Stimulated activated CD8-positive, alpha-beta memory T cell treated with anti-CD3 and anti-CD28 coated beads, Interleukin-7, amount 100 ng/mL, for 24 hours (primary cell): Measurements from ENCODE around the gene ST6GALNAC3.
"Not testable (repeated sequence)": the region's sequence is repeated elsewhere in the genome, so short reads cannot be mapped to it uniquely, and the experiment has no call there.

ENCODE experiments used
- DNase-seq: peaks from one replicate; pipeline ENCODE4 v3.0.0-alpha.2; 2020; ENCODE audit warnings: low read depth

The ST6GALNAC3 gene

DNA sequence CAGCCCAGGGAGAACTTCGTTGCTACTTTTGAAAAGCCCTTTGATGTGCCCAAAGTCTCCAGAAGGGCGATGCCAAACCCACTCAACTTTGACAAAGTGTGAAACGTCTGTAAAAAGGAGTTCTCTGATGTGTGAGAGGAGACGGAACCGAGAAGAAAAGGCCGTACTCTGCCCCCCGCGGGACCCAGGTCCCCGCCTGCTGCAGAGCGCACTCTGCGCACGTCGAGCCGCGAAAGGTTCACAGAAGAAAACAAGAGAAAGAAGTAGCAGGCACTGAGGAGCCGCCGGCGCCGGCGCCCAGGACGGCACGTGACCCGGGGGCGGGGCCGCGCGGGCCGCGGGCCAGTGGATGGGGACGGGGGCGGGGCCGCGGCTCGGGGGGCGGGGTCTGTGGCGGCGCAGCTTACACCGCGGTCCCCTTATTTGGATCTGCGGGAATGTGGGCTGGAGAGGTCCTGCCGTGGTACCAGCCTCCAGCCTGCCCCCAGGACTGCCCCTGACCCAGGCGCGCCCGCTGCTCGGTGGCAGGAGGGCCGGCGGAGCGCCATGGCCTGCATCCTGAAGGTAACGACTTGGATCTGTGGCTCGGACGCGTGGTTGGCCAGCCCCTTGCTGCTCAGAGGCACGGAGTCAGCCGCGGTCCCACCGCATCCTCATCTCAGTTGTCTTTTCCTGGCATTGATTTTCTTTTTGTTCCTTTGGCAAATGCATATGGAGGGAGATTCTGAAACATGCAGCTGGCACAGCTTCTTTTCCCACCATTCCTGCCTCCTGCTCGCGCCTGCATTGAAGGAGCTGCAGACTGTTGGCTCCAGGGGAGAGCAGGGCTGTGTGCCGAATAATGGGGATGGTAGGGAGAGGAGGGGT is at the start of gene ST6GALNAC3:
Gene ST6GALNAC3, plus strand, starts transcription at position 426 of the 867 bp plus-strand sequence.
- peak; percentile 41 for DNase-seq

DNA sequence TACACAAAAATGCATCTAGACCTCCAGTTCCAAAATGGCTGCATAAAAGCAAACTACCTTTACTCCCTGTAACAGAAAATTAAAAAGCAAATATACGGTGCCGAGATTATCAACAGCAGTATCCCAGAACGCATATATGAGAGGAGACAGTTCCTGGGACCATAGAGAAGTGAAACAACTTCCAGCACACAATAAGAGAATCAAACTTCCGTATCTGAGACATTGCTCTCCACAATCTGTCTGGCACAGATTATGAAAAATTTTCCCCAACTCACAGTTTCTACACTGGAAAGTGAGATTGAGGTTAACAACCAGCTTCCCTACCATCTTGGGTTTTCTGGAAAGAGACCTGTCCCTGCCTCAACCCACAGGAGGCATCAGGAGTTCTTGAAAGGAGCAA is 47.2 kb upstream of the ST6GALNAC3 start:
- DNase-seq, result no peak

DNA sequence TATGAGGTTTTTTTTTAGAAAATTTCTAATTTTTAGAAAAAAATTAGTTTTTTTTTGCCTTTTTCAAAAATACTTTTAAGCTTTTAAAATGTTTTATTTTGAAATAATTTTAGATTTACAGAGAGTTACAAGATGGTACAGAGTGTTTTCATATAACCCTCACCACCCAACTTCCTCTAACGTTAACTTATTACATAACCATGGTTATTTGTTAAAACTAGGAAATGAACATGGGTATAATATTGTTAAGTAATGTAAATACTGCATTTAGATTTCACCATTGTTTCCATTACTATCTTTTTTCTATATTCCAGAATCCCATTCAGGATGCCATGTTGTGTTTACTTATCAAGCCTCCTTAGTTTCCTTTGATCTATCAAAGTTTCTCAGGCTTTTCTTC is 45.2 kb upstream of the ST6GALNAC3 start:
- no peak for DNase-seq

DNA sequence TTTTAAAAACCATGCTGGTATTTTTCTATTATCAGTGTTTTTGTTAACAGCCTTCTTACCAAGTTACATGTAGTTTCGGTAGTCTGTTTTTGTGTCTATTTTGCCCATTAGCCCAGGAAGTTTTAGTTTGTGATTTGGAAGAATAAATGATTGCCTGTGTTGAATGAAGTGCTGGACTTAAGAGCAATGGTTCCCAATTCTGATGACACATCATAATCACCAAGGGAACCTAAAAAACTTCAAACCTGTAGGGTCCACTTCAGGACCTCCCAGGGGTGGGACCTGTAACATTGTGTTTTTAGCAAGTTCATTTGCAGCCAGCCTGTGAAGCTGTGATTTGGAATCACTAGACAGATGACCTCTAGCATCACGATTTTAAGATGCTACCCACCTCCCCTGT is 43.0 kb upstream of the ST6GALNAC3 start:
- DNase-seq, result no peak

DNA sequence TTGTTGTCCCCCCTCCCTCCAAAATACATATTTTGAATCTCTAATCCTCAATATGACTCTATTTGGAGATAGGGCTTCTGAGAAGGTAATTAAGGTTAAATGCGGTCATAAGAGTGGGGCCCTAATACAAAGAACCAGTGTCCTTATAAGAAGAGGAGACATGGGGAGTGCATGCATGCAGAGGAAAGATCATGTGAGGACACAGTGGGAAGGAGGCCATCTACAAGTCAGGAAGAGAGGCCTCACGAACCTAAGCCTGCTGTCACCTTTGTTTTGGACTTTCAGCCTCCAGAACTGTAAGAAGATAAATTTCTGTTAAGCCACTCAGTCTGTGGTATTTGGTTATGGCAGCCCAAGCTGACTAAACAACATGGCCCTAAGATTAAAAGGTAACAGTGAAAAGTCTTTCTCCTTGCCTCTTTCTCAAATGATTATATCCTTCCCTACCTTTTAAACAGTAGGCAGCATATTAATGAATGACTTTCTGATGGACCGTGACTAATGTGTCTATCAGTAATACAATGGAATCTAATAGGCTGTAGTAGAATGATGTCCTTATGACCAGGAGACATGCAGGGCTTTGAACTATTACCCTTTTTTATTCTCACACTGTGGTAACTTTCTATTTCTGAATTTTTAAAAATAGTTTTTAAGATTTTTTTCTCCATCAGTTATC is 40.6 kb upstream of the ST6GALNAC3 start:
- no peak for DNase-seq

DNA sequence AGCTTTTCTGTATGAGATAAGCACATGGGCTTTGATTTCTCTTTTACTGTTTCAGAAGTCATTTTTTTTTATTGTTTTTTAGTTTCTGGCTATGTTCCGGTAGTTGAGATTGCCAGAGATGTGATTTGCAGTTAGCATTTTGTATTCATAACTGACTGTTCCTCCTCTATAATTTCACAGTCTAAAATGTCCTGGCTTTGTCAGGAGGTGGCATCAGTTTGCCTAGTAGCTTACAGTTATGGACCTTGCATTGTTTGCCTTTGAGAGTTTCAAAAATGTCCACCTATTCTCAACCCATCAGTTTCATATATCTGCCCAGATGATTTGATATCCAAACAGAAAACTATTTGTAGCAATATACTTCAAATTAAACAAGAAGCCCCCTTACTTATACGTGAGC is 39.5 kb upstream of the ST6GALNAC3 start:
- no peak for DNase-seq

DNA sequence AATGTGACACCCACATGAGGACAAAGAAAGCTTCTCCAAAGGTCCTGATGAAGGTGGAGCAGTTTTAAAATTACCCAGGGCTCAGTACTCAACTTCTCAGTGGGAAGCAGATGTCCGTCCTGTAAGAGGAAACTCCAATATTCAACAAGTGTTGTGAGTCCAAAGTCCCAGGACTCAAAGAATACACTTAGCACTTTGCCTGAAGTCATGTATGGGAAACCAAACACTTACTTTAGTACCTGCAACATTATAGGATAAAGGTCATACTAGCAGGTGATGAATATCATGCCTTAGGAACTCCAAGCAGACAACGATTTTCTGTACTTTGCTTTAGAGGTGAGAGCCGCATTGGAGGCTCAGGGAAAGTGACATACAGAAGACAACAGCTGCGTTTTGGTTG is 37.2 kb upstream of the ST6GALNAC3 start:
- DNase-seq, result no peak

DNA sequence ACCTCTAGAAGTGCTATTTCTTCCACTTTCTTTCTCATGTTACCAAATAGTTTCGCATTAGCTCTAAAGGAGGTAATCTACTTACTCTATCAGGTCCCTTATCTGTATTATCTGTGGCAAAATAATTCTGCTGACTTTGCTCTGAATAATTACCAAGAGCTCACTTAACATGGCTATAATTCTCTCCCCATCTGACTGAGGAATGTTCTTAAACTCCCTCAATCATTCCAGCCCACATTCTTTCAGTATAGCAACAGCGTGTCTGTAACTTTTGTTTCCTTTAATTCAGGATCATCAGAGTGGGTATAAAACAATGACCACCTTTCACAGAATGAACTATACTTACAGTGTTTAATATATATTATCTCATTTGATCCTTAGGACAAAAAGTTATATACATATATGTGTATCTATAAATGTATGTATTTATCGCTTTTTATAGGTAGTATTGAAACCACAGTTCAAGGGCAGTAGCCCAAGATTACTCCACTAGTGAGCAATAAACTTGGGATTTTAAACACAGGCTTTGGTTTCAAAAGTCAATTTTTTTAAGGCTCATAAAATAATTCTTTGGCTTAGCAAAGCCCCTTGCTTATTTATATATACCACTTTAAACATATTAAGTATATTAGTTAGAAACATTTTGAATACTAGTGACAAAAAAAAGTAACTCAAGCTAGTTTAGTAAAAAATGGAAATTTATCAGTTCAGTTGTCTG is 36.1 kb upstream of the ST6GALNAC3 start:
- no peak for DNase-seq

DNA sequence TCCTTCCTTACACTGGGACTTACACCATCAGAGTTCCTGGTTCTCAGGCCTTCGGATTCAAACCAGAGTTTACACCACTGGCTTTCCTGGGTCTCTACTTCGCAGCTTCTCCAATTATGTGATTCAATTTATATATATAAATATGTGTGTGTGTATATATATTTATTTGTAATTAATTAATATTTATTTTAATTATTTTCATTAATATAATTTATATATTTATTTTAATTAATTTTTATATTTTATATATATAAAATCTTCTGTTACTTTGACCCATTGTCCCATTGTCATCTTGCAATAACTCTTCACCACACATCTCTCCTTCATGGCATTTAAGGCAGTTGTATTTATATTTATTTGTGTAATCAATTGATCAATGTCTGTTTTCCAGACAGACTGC is 28.4 kb upstream of the ST6GALNAC3 start:
- no peak for DNase-seq

DNA sequence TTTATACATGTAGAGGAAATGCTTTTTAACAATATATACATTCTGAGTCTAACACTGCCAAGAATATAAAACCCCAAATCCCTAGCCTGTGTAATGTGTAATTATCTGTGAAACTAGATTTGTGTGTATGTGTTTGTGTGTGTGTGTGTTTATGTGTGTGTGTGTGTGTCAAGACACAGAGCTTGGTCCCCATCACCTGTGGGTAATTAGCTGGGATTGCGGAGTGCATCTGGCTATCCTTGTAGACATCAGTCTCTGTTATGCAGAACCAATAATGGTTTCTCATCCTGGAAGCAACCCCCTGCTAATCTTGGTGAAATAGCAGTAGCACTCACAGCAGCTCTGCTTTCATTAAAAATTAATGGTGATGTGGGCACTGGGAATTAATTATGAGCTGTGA is 26.3 kb upstream of the ST6GALNAC3 start:
- no peak for DNase-seq

DNA sequence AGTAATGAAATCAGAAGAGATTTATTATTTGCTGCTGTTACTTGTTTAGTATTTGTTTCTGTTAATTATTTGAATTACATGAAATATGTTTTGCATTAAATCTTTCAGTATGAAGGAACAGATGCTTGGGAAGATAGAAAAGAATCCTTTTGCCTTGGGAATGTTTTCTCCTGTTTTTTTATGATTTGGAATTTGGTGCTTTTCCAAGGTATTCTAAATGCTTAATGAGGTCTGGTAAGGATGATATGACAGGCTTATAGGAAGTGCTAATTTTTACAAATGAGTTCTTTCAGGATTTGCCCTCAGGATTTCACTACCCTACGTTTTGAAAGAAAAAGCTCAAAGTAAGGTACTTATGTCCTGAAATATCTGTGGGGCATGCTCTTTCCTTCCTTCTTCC is 25.6 kb upstream of the ST6GALNAC3 start:
- DNase-seq, result no peak

DNA sequence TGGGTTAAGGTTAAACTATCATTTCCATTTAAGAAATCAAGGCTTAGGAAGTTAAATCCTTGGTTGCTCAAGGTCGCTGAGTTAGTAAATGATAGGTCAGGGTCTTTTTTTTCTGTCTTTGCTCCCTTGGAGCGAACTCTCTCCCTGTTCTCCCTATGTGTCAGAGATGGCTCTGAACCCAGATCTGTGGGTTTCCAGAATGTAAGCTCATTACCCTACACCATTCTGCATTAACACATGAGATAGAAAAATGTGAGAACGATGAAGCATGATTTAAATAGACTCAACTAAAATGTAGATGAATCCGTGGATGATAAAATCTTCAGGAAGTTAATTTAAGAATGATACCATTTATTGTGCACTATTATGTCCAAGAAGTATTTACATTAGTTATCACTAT is 25.0 kb upstream of the ST6GALNAC3 start:
- no peak for DNase-seq

DNA sequence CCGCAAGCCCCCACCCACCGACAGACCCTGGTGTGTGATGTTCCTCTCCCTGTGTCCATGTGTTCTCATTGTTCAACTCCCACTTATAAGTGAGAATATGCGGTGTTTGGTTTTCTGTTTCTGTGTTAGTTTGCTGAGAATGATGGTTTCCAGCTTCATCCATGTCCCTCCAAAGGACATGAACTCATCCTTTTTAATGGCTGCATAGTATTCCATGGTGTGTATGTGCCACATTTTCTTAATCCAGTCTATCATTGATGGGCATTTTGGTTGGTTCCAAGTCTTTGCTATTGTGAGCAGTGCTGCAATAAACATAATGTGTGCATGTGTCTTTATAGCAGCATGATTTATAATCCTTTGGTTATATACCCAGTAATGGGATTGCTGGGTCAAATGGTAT is 24.5 kb upstream of the ST6GALNAC3 start:
- DNase-seq, result not testable (repeated sequence)

DNA sequence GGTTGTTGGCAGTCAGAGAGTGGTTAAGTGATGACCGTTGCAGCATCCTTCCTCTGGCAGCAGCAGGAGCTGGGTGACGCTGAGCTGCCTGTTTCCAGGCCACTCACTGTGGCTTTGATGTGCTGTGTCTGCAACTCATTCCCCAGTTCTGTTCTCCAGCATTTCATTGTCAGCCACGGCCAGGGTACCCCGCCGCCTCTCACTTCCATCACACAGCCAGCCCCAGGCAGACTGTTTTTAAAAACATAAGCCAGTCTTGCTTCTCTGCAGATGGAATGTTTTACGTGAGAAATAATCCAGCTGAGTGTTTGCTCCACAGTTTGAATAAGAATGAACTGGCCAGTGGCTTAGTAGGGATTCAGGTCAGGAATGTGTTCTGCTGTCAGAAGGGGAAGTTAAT is 21.5 kb upstream of the ST6GALNAC3 start:
- no peak for DNase-seq

DNA sequence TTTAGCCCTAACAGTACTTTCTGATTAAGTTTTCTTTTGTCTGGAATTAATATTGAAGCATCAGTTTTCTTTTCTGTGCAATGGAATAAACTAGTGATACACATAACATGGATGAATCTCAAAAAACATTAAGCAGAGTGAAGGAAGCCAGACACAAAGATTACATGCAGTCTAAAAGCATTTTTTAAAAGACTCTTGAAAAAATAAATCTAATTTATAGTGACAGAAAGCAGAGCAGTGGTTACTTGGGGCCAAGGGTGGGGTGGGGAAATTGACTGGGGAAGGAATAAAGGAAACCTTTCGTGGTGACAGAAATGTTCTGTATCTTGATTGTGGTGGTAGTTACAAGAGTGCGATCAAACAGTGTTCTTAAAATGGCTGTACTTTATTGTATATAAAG is 20.2 kb upstream of the ST6GALNAC3 start:
- DNase-seq, result no peak

DNA sequence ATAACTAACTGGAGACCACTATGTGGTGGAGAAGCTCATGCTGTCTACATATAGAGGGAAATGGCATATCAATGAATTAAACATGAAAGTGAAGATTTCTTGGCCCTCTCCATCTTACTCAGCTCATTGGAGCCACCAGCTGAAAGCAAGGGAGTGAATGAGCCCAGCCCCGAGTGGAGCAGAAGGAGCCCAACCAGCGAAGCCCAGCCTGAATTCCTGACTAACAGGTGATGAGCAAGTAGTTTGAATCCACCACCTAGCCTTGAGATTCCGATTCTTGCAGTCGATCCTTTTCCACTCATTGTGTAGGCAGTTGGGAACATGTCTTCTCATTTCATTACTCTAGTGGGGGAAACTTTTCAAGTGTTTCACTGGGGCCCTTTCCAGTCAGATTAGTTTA is 18.6 kb upstream of the ST6GALNAC3 start:
- DNase-seq, result no peak

DNA sequence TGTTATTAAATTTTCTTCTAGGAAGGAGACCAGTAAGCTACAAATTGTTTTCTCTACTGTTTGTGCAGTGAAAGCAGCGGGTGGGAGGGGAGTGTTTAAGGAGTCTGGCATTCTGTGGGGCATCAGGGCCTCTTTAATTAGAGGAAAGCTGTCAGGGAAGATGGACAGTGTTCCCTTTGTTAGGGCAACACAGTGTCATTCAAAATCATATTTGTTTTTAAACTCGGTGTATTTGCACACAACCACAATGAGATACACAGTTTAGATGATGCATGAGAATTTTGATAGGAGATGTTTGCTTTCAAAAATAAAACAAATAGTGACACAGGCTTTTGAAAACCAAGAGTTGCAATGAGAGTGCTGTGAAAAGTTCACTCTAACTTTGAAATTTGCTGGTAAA is 15.1 kb upstream of the ST6GALNAC3 start:
- no peak for DNase-seq

DNA sequence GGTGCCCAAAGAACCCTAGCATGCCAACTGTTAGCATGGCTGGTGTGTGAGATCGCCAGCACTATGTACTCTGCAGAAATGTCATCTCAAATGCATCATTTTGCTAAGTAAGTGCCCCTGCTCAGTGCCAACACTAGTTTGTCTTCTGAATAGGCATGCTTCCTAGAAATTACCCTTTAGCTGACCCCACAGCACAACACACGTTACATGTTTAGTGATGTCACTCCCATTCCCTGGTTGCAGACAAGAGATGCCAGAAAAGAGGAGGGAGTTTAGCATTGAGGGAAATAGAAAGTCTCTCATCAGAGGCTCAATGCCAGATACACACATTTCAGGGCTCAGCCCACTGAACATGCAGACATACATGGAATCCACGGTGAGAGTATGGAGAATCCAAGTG is 9.3 kb upstream of the ST6GALNAC3 start:
- no peak for DNase-seq

DNA sequence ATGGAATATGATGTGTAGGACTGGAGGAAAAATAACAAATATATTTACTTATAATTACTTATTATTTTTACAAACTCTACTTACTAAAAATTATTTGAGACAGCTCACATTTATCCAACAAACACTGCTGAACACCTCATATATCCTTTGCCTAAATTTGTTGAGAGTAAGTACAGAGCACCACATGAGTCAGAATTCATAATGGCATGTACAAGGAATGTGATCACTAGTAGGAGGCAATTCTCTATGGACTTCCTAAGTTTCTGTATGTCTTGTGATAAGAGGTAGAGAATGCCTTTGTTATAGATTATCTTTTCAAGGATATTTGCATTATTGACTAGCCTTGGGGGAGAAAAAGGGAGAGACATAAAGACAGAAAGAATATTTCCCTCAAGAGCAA is 8.2 kb upstream of the ST6GALNAC3 start:
- no peak for DNase-seq

DNA sequence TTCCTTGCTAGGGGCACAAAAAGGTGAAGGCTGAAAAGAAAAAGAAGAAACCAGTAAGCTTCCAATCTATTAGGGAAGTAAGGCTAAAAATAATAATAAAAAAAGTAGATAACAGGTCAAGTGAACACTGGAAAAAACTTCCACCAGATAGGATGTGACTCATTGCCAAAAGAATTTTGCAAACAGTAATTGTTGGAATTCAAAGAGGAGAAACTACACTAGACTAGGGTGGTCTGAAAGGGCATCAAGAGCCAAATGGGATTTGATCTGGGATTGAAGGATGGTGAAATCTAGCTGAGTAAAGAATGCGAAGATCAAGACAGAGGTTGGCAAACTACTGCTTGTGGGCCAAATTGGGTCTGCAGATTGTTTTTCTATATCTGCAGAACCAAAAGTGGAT is 6.0 kb upstream of the ST6GALNAC3 start:
- DNase-seq, result no peak

DNA sequence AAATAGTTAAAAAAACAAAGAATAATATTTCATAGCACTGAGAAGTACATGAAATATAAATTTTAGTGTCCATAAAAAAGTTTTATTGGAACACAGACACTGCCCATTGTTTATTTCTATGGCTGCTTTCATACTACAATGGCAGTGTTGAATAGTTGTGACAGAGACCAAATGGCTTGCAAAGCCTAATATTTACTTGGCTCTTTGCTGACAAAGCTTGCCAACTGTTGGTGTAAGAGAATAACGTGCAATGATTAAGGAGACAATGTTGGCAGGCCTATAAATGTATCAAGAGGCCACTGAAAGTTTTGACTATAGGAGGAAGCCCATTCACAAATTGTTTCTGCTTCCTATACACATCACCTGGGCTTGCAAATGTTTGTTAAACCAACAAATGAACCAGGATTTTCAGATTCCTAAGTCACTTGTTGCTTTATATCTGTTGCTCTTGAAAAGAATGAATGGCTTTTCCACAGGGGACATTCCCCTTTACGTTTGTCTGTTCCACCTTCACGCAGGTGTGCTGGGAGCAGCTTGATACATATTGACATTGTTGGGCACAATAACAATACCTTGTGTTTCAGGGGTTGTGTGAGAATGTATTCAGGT is 5.5 kb upstream of the ST6GALNAC3 start:
- DNase-seq, result no peak

DNA sequence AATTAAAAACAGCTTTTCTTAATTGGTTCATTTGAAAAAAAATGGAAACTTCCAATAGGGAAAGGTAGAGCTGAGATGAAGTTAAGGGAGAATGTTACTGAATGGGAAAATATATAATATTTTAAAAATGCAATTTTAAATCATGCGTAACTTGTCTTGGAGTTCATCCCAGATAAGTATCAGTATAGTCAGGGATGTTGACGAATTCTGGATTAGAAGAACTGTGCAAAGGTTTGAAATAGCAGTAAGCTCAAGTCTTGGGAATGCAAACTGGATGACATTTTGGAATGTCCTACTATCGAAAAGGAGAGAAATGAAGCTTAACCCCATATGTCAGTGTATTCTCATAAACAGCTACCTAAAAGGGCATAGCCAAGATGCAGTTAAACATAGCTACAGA is 4.0 kb upstream of the ST6GALNAC3 start:
- no peak for DNase-seq

DNA sequence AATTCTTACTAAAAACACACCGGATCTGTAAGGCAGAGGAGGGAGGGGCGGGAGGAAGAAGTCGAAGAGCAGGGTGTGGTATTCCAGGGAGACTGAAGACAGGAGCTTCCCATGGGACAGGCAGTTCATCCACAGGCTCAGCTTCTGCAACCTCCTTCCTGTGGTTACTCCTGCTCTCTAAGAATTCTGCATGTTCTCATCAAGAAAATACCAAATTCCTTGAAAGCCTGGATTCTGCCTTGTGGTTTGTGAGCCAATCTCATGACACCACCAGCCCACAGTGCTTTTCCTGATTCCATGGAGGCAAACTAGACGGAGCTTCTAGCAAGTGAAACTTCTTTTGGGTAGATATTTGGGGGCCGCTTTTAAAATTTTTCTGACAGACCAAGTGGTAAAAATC is 1.1 kb upstream of the ST6GALNAC3 start:
- DNase-seq, result no peak
